Loucy (cell line): ENCODE measurements around the gene CCDC148.
"Not testable (repeated sequence)": the region's sequence is repeated elsewhere in the genome, so short reads cannot be mapped to it uniquely, and the experiment has no call there.

Experiments used
- H2AFZ ChIP-seq: fragments of 200-600 bp; sonication (generic); 2 replicates; pipeline ENCODE4 v1.6.0; 2016; ENCODE audit warnings: antibody characterized with exemption, mild to moderate bottlenecking, low read length, moderate library complexity
- H3F3A ChIP-seq: fragments of 200-600 bp; 2 replicates; pipeline ENCODE4 v1.6.0; 2016; ENCODE audit warnings: antibody characterized with exemption, low read depth, mild to moderate bottlenecking
- H3K27me3 ChIP-seq: fragments of 200-600 bp; sonication (generic); 2 replicates; pipeline ENCODE4 v1.6.1; 2014; ENCODE audit warnings: low read length, mild to moderate bottlenecking; ENCODE audit not compliant: insufficient read depth, poor library complexity, severe bottlenecking
- H3K36me3 ChIP-seq: fragments of 200-600 bp; sonication (generic); 2 replicates; pipeline ENCODE4 v1.6.1; 2016; ENCODE audit warnings: low read length; ENCODE audit not compliant: insufficient read depth
- H3K4me1 ChIP-seq: fragments of 200-600 bp; sonication (generic); 2 replicates; pipeline ENCODE4 v1.5.1; 2014; ENCODE audit warnings: low read length, mild to moderate bottlenecking; ENCODE audit not compliant: insufficient read depth, poor library complexity, severe bottlenecking
- H3K4me2 ChIP-seq: fragments of 200-600 bp; sonication (generic); 2 replicates; pipeline ENCODE4 v1.6.0; 2014; ENCODE audit warnings: antibody characterized with exemption, low read length, low read depth, mild to moderate bottlenecking; ENCODE audit not compliant: poor library complexity, severe bottlenecking
- H3K4me3 ChIP-seq: fragments of 200-600 bp; sonication (generic); 2 replicates; pipeline ENCODE4 v1.5.1; 2014; ENCODE audit warnings: low read length, mild to moderate bottlenecking, mixed read lengths; ENCODE audit not compliant: poor library complexity, severe bottlenecking
- H3K79me2 ChIP-seq: fragments of 200-600 bp; sonication (generic); 2 replicates; pipeline ENCODE4 v1.6.1; 2014; ENCODE audit warnings: low read length; ENCODE audit not compliant: insufficient read depth
- H3K9ac ChIP-seq: fragments of 200-600 bp; sonication (generic); 2 replicates; pipeline ENCODE4 v1.6.0; 2014; ENCODE audit warnings: mild to moderate bottlenecking, low read depth, low read length, moderate library complexity; ENCODE audit not compliant: poor library complexity, severe bottlenecking
- H3K9me2 ChIP-seq: fragments of 200-600 bp; sonication (generic); replicated peaks from 2 replicates; pipeline ENCODE4 v1.6.1; 2016; ENCODE audit warnings: low read depth, low read length, mixed read lengths
- H3K9me3 ChIP-seq: fragments of 200-600 bp; sonication (generic); 2 replicates; pipeline ENCODE4 v1.6.1; 2014; ENCODE audit warnings: mild to moderate bottlenecking, antibody characterized with exemption, low read length, low read depth; ENCODE audit not compliant: insufficient read depth
- H4K20me1 ChIP-seq: fragments of 200-600 bp; sonication (generic); 2 replicates; pipeline ENCODE4 v1.6.0; 2014; ENCODE audit warnings: antibody characterized with exemption, low read length, mild to moderate bottlenecking; ENCODE audit not compliant: insufficient read depth, poor library complexity, severe bottlenecking
- EZH2phosphoT487 ChIP-seq: fragments of 200-600 bp; IDR thresholded peaks from 2 replicates; pipeline ENCODE4 v1.6.1; 2018; ENCODE audit warnings: antibody characterized with exemption, mild to moderate bottlenecking, moderate library complexity, borderline replicate concordance
- TF ChIP-seq, protein P1 (sequence below): fragments of 200-600 bp; sonication (generic); conservative IDR thresholded peaks from 2 replicates; pipeline ENCODE4 v1.5.1; 2014; ENCODE audit warnings: mild to moderate bottlenecking, antibody characterized with exemption, low read length

CCDC148 gene

DNA sequence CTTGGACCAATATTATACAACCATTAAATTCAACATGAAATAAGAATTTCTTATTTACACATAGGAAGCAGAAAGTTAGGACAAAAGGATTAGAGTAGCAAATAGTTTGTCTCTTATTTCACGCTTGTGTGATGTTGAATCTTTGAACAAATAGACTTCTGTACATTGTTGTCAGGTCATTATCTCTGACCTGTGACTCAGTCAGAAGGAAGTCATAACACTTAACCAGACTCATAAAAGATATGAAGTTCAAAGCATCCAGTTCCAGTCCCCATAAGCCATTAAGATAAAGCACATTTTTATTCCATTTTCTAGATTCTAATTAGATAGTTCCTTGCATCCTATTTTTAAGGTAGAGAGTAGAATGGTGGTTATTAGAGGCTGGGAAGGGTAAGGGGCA, 224.1 kb downstream of the CCDC148 start:
- H3K9me2 ChIP-seq, result no peaks in the 10 kb centered on the region
- no peak overlapping the region for H3K4me3 ChIP-seq
- no peaks in the 10 kb centered on the region for H3K27me3 ChIP-seq
- no peaks in the 10 kb centered on the region for H3K36me3 ChIP-seq
- H4K20me1 ChIP-seq, result no peaks in the 10 kb centered on the region
- no peak overlapping the region for H3K9ac ChIP-seq
- no peaks in the 10 kb centered on the region for H3K79me2 ChIP-seq
- H2AFZ ChIP-seq, result no peak overlapping the region
- no peaks in the 10 kb centered on the region for H3K4me1 ChIP-seq
- H3F3A ChIP-seq, result no peaks in the 10 kb centered on the region
- H3K9me3 ChIP-seq, result no peaks in the 10 kb centered on the region
- no peak for TF ChIP-seq EZH2phosphoT487
- TF ChIP-seq, protein P1, sequence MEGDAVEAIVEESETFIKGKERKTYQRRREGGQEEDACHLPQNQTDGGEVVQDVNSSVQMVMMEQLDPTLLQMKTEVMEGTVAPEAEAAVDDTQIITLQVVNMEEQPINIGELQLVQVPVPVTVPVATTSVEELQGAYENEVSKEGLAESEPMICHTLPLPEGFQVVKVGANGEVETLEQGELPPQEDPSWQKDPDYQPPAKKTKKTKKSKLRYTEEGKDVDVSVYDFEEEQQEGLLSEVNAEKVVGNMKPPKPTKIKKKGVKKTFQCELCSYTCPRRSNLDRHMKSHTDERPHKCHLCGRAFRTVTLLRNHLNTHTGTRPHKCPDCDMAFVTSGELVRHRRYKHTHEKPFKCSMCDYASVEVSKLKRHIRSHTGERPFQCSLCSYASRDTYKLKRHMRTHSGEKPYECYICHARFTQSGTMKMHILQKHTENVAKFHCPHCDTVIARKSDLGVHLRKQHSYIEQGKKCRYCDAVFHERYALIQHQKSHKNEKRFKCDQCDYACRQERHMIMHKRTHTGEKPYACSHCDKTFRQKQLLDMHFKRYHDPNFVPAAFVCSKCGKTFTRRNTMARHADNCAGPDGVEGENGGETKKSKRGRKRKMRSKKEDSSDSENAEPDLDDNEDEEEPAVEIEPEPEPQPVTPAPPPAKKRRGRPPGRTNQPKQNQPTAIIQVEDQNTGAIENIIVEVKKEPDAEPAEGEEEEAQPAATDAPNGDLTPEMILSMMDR, result no peak
- no peak overlapping the region for H3K4me2 ChIP-seq

DNA sequence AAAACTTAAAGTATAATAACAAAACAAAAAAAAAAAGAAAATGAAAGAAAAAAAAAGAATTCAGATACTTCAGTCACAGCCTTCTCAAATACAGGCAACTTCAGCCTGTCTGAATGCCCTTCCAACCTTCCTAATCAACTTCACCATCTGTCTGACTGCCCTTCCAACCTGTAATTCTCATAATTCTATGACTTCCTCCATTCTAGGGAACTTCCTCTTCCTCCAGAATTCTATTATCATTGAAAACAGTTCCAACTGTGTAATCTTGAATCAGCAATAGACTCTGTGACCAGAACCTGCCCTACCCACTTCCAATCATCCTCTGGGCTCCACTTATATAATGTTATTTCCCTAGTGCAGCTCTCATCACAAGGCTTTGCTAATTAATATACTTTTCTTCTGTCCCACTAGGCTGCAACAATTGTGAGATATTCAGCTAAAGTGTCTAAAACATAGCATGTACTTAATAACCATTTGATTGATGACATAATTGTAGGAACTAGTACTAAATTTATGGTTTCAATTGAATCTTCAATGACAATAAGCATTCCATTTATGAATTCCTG, 227.5 kb downstream of the CCDC148 start:
- Histone ChIP-seq H3K4me1 (no peaks in the 10 kb centered on the region), H3K9me3 (no peaks in the 10 kb centered on the region), H2AFZ (no peak overlapping the region), H3K27me3 (no peaks in the 10 kb centered on the region), H3K4me3 (no peak overlapping the region), H3K79me2 (no peaks in the 10 kb centered on the region), H3K36me3 (no peaks in the 10 kb centered on the region), H3K9ac (no peak overlapping the region), H3K4me2 (no peak overlapping the region), H3K9me2 (no peaks in the 10 kb centered on the region), H4K20me1 (no peaks in the 10 kb centered on the region), H3F3A (no peaks in the 10 kb centered on the region)
- TF ChIP-seq, protein P1, result no peak
- no peak for TF ChIP-seq EZH2phosphoT487

DNA sequence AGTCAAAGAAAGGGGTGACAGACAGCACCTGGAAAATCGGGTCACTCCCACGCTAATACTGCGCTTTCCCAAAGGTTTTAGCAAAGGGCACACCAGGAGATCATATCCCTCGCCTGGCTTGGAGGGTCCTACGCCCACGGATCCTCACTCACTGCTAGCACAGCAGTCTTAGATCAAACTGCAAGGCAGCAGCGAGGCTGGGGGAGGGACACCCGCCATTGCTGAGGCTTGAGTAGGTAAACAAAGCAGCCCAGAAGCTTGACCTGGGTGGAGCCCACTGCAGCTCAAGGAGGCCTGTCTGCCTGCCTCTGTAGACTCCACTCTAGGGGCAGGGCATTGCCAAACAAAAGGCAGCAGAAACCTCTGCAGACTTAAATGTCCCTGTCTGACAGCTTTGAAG, 233.5 kb downstream of the CCDC148 start:
- H3K4me2 ChIP-seq, H3K9me2 ChIP-seq, H4K20me1 ChIP-seq, H3K9me3 ChIP-seq, H3K9ac ChIP-seq, H3F3A ChIP-seq, H2AFZ ChIP-seq, H3K27me3 ChIP-seq, H3K79me2 ChIP-seq, H3K4me3 ChIP-seq, H3K36me3 ChIP-seq, H3K4me1 ChIP-seq: not testable (repeated sequence)
